D341Med (cell line): ENCODE results near the gene TULP3.
A peak's percentile ranks its signal among the peaks of the same experiment; 100 is the strongest.

ENCODE experiments used
- DNase-seq: peaks from one replicate; pipeline ENCODE4 v3.0.0; 2012; ENCODE audit warnings: low spot score

TULP3 gene

DNA sequence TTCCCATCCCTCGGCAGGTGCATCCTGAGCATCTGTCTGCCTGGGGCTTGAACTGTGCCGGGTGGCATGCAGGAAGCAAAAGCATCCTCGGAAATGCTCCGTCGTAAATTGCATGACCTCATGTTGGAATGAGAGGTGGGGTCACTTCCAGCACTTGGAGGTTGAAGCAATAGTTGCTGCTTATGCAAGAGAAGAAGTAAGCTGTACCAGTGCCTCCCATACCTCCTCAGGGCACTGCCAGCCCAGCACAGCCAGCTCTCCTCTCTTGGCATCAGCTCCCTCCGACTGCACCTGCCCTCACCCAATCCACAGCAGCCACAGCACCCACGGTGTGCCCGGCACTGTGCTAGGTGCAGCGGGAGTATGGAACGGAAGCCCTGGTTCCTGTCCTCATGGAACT, 80.1 kb downstream of the TULP3 start:
- no peak for DNase-seq

DNA sequence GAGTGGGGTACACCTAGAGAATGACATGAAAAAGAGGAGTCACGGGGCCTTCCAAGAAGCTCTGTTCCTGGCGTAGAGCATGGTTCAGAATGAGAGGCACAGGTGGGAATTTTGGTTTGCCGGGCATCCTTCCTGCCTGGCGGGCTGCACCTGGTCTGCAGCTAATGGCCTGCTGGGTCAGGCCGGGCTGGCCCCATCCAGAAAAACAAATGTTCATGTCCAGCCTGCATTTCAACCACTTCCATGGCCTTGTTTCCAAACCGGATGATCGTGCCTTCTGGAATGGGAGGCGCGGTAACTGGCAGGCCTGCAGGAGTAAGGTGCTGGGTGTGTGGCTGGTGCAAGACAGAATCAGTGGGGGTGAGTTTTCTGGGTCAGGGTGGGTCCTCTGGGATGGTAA, 82.9 kb downstream of the TULP3 start:
- DNase-seq = no peak

DNA sequence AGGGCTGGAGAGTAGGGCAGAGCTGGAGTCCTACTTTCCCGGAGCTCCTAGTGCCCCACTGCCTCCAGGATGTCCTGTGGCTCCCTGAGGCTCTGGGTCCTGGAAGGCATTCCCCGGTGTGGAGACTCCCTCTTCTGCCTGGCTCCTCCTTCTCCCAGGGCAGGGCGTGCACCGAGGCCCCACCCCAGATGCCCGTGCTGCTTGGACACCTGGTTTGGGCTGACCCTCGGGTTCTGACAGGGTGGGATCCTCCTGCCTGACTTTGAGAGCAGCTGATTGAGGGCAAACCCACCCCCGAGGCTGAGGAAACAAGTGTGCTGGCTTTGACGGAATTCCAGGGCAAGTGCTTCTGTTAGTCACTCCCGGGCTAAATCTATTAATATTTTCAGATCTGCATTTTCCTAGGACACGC, 83.9 kb downstream of the TULP3 start:
- no peak for DNase-seq

DNA sequence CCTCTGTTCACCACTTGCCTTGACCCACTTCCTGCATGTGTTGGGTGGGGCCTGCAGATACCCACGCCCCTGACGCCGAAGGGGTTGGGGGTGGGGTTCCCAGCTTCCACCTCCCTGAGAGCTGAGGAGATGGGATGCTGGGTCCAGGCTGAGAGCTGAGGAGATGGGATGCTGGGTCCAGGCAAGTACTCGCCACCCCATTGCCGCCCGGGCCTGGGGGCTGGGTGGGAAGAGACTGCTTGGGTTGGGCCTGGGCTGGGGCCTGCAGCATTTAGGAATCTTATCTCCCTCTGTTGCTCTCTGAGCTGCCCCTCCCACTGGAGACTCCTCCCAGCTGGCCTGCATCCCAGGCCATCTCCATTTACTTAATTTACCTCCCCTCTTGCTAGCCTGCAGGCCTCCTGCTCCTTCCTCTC, 85.9 kb downstream of the TULP3 start:
- no peak for DNase-seq

DNA sequence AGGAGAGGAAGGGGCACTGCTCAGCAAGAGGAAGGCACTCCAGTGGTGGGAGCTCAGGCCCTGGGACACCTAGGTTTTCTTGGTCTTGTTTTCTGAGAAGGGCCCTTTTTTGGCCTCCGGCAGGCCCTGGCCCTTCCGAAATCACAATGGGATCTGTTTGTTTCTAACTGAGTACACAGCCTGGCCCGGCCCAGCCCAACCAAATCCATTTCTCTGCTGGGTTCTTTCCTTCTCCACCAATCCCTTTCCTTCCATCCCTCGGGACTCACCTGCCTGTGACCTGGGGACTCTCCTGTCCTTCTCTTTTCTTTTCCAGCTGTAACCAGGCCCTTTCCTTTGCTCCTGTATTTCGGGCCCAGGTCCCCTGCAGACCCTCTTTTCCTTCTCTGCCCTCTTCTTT, 87.1 kb downstream of the TULP3 start:
- DNase-seq = no peak

DNA sequence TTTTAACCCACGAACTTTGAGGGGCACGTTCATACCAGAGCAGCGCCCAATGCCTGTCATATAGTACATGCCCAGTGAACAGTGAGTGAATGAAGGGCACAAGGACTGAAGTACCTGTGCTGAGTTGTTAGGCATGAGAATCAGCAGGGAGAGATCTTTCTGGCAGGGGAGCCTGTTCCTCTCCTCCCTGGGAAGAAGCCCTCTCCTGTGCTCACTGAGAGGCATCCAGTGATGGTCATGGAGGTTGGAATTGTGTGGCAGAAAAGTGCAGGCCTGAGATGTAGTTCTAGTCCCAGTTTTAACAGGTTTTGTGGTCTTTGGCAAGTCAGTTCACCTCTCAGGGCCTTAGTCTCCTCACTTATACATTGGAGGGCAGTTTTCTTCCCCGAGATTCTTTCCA, 89.1 kb downstream of the TULP3 start:
- peak; percentile 2 for DNase-seq

DNA sequence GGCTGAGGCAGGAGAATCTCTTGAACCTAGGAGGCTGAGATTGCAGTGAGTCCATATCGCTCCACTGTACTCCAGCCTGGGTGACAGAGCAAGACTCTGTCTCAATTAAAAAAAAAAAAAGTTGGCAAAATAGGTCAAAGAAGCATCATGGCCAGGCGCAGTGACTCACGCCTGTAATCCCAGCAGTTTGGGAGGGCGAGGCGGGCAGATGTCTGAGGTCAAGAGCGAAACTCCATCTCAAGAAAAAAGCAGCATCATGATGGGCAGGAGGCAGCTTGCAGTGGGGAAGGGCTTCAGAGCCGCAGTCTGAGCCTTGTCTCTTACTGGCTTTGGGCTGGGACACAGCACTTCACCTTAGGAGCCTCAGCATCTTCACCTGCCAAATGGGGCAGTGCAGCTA, 89.9 kb downstream of the TULP3 start:
- DNase-seq = peak; percentile 12

DNA sequence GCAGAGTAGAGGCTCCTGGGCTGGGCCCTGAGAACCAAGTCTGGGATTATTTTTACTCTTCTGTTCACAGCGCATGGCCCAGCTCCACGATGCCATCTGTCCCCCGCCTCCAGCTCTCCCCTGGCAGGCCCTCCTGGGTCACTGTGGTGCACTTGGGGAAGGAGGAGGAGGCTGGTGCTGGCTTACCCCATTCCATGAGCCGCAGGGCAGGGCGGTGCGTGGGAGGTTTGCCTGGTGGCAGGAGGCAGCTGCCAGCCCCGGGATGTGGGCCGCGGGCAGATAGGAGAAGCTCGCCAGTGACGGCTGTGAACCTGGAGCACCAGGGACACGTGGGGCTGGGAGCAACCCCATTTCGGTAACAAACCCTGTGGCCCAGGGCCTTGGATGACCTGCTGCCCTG, 91.7 kb downstream of the TULP3 start:
- no peak for DNase-seq

DNA sequence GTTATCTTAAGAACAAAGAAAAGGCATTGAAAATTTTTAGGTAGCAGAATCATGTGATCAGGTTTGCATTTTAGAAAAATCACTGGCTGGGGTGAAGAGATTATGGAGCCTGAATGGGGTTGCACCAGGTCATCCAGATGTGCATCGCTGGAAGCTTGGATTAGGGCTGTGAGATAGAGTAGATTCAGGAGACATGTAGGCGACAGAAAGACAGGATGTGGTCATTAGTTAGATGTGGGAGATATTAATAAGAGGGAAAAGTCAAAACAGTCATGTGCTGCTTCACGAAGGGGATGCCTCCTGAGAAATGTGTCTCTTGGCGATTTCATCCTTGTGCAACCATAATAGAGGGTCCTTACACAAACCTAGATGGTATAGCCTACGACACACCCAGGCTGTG, 93.6 kb downstream of the TULP3 start:
- DNase-seq = no peak

DNA sequence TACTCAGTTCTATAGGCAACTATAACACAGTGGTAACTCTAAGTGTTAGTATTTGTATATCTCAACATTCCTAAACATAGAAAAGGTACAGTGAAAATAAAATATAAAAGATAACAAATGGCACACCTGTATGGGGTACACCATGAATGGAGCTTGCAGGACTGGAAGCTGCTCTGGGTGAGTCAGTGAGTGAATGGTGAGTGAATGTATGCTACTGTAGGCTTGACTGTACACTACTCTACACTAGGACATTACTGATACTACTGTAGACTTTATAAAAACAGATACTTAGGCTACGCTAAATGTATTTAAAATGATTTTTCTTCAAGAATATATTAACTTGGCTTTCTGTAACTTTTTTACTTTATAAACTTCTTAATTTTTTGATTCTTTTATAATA, 94.0 kb downstream of the TULP3 start:
- DNase-seq = no peak

DNA sequence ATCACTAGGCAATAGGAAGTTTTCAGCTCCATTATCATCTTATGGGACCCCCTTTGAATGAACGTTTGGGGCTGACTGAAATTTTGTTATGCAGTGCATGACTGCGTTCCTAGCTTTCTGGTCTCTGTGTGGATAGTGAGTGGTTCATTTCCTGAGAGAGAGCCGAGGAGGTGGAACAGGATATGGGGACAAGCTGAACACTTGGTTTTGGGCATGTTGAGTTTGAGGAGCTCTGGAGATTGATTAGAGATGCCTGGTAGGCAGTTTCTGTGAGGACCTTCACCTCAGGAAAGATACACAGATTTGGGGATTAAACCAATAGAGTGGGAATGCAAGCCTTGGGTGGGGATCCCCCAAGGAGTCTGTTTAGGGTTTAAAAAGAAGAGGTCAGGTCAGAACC, 96.2 kb downstream of the TULP3 start:
- DNase-seq = no peak

DNA sequence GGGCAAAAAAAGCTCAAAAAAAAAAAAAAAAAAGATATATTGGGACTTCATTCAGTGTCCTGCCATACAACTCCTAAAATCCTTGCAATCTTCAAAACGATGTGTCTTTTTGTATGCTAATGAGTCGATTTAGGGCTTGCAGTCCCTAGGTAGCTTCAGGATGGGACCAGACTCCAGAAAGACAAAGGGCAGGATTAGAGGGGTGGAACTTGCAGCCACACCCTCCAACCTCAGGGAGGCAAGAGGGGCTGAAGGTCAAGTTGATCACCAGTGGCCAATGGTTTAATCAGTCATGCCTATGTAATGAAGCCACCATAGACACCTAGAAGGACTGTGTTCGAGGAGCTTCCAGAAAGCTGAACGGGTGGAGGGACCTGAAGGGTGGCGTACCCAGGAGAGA, 97.8 kb downstream of the TULP3 start:
- DNase-seq = no peak
